GM19238 (cell line): ENCODE results near the gene CLPSL1.

Experiments used
- DNase-seq: peaks from one replicate; pipeline ENCODE4 v3.0.0; 2011; ENCODE audit warnings: low spot score; ENCODE audit not compliant: insufficient read length

CLPSL1 gene

GRCh38 chr6:35795453-35796071 lies 14.7 kb downstream of the CLPSL1 start:
- no peak for DNase-seq

- no peak for DNase-seq
Observed at GRCh38 chr6:35796236-35796635, 15.4 kb downstream of the CLPSL1 start.

DNA sequence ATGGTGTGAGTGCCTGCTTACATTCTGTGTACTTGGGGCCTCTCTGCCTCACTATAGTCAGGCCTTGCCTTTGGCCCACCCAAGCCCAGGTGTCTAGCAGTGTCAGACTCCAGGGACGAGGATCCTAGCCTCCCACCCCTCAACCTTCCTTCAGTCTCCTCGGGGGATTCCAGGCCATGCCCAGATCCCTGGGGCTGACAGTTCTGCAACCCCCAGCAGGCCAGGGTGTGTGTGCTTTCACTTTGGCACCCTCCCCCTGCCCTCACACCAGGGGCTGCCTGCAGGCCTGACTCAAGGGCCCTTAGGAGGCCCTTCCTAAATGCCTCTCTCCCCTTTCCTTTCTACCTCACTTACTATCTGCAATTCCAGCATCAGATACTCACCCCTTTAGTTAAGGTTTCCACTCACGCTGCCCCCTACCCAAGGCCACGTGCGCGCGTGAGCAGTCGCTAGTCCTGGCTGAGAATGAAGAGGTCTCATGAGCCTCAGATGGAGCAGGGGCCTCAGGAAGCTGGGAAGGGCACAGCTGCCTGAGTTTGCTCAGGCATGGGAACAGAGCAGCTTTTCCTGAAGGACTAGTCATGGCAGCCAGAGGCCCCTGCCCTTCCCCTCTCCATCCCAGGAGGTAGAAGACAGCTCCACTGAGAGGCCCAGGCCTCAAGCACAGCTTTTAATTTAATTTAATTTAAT lies 17.2 kb downstream of the CLPSL1 start:
- DNase-seq, result no peak

GRCh38 chr6:35798706-35799105 lies 17.9 kb downstream of the CLPSL1 start:
- no peak for DNase-seq

DNA sequence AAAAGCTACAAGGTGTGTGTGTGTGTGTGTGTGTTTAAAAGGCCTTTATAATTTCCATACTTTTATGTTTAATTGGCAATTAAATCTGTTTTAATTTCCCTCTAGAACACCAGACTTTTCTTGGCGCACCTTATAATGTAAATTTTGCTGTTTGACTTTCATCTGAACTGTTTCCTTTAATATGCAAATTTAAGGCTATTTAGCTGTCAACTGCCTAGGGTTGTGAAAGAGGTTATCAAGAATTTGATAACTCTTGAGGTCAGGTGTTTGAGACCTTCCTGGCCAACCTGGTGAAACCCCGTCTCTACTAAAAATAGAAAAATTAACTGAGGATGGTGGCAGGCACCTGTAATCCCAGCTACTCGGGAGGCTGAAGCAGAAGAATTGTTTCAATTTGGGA lies 20.3 kb downstream of the CLPSL1 start:
- DNase-seq, result no peak

DNA sequence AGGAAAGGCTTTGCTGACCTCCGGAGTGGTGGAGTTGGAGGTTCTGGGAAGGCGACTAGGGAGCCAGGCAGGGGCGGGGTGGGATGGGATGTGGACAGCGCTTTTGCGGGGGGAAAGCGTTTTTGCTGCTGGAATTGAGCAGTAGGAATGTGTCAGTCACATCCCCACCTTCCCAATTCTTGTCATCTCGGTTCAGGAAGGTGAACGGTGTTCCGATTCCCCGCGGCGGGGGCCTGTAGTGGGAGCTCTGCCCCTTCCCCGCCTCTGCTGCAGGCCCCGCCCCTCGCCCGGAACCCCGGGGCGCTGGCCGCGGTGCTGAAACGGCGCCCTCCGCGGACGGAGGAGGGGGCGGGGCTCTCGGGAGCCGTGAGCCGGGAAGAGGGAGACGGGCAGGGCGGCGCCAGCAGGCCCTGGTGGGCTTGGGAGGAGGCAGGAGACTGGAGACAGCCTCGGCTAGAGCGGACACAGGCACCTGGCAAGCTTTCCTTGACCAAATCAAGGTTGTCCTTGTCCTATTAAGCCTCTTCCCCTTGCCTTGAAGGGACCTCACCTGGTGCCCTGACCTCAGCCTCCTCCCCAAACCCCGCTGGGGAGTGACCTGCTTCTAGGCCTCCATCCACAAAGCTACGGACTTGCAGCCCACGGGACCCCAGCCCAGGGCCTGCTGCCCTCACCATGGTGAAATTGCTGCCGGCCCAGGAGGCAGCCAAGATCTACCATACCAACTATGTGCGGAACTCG lies 24.3 kb downstream of the CLPSL1 start, which contains the start of gene LHFPL5:
Gene LHFPL5, plus strand, starts transcription at position 357 of the 741 bp plus-strand sequence. Its CDS starts 319 bp downstream, at position 676.
- DNase-seq, result peak; percentile 65

- DNase-seq, result no peak
Observed at GRCh38 chr6:35808688-35809087, 27.9 kb downstream of the CLPSL1 start.

GRCh38 chr6:35809809-35810208 lies 29.0 kb downstream of the CLPSL1 start:
- DNase-seq, result no peak

- no peak for DNase-seq
Observed at GRCh38 chr6:35810971-35811698, 30.3 kb downstream of the CLPSL1 start.

- DNase-seq, result no peak
Observed at GRCh38 chr6:35811699-35811995, 30.8 kb downstream of the CLPSL1 start.

GRCh38 chr6:35817515-35817914 lies 36.7 kb downstream of the CLPSL1 start:
- DNase-seq, result no peak

- DNase-seq, result no peak
Observed at GRCh38 chr6:35823601-35824000, 42.8 kb downstream of the CLPSL1 start.

DNA sequence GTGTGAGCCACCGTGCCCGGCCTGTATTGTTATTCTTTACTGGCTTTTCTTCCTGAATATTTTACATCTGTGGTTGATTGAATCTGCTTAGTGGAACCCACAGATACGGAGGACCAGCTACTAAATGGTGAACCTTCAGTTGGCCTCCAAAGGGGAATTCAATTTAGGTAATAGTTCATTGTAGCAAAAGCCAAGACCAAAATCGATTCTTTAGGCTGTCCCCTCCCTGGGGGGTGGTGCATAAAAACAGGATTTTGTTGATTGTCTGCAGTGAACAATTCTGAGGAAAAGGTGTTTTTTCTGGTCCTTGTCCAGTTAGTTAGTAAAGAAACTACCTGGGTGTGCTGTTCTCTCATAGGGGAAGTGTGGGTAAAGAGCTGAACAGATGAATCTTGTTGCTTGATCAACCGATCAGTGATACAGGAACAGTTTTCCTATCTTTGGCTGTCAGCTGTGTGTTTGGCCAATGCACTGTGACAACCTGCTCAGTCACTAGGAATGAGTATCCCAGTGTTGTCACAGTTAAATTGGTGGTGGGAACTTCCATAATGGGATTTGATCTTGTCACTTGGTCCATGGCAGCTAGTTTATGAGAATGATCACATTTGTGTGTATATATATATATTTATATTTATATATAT lies 43.9 kb downstream of the CLPSL1 start:
- no peak for DNase-seq

- DNase-seq, result no peak
Observed at GRCh38 chr6:35829306-35829705, 48.5 kb downstream of the CLPSL1 start.

GRCh38 chr6:35831257-35832007 lies 50.6 kb downstream of the CLPSL1 start:
- DNase-seq, result no peak

DNA sequence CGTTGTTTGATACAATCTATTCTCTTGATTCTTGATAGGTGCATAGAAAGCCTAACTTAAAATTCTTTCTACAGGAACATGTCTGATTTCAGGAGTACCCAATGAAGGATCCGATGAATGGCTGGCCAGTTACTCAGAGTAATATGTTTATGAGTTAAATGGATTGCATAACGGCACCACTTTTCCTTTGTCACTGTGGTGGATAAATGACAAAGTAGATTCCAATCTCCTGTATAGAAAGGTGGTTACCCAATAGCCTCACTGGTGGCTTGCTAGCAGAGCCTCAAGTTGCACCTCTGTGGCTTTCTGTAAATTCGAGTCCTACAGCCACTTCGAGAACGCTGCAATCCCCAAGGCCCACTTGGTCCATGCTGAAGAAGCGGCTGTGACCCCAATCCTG lies 52.7 kb downstream of the CLPSL1 start:
- no peak for DNase-seq
